HG02840 (cell line): Measurements from ENCODE around the gene NPIPB6.

Experiments used
- ATAC-seq: cut with Tn5 transposase; IDR thresholded peaks from one replicate; pipeline ENCODE4 v1.9.1; 2021; ENCODE audit warnings: mild to moderate bottlenecking, moderate library complexity, moderate number of reproducible peaks; ENCODE audit not compliant: unreplicated experiment, low FRiP score

NPIPB6 gene

DNA sequence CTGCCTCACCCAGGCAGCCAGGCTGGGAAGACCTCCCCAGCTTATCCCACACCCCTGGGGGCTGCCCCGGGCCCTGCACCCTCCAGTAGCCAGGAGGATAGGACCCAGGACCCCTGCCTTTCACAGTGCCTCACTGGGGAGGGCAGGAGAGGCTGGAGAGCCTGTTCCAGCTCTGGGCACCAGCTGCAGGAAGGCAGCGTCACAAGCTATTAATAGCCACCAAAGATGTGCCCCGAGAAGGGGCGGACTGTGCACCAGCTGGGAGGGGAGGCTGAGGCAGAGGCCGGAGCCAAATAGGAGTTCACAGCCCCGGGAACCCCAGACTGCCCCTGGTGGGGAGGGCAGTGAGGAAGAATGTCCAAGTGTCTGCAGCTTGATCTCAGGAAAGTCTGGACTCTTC, 62.2 kb downstream of the NPIPB6 start:
- ATAC-seq = no peak

DNA sequence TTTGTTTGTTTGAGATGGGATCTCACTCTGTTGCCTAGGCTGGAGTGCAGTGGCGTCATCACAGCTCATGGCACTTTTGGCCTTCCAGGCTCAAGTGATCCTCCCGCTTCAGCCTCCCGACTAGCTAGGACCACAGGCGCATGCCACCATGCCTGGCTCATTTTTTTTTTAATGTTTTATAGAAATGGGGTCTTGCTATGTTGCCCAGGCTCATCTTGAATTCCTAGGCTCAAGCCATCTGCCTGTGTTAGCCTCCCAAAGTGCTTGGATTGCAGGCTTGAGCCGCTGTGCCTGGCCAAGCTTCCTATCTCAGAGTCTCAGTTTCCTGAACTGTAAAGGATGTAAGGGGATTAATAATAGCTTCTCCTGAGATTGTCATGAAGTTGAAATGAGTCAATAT, 63.0 kb downstream of the NPIPB6 start:
- ATAC-seq = no peak

DNA sequence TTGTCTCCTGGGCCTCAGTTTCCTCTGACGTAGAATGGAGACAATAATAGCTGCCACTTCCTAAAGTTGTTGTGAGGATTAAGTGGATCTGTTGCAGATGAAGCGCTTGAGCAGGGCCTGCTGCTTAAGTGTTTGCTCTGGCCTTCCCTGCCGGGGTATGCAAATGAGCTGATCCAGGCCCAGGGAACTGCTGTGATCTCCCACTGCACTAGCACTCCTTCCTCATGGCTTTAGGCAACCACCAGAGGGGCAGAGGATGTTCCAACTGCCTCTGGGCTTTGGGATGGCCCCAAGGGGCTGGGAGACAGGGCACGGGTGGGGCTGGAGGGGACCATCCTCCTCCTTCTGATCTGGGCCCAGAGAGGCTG, 64.8 kb downstream of the NPIPB6 start:
- no peak for ATAC-seq

DNA sequence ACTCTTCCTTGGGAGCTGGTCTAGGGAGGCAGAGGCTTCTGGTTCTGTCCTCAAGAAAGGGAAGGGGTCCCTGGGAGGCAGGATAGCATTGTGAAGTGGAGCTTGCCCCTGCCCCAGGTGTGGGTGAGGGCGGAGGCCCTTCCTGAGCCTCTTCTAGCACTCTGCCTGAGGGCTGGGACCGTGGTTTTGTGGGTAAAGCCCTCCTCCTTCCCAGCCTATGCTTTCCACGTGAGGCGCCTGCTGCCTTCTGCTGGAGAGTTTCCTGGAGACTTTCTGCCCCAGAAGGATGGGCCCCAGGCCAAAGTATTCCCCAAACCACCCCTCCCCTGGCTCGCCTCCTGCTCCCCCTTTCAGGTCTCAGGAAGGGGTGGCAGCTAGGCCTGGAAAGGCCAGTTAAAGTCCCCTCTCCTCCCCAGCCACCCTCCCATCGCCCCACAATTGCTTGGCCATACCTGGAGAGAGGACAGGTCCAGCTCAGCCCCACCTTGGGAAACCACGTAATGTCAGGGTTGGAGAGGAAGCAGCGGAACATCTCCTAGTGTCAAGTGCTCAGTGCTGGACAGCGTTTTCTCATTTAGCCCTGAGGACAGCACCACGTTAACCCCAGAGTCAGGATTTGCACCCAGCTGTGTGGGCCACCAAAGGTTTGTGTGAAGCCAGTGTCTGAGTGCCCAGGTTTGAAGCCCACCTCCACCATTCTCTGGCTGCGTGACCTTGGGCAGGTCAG, 65.4 kb downstream of the NPIPB6 start:
- no peak for ATAC-seq

DNA sequence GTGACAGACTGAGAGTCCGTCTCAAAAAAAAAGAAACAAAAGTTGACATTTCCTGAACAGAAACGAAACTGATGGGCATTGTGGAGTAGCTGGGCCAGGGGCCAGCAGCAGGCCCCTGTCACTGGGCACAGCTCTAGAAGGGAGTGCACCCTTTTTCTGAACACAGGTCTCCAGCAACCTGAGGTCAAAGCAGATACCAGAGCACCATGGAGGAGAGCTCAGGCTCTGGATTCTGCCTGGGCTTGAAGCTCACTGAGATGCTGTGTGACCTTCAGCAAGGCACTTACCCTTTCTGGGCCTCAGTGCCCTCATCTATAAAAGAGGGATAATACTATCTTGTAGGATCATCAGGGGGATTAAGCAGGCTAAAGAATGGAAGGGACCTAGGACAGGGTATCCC, 66.0 kb downstream of the NPIPB6 start:
- ATAC-seq = no peak

DNA sequence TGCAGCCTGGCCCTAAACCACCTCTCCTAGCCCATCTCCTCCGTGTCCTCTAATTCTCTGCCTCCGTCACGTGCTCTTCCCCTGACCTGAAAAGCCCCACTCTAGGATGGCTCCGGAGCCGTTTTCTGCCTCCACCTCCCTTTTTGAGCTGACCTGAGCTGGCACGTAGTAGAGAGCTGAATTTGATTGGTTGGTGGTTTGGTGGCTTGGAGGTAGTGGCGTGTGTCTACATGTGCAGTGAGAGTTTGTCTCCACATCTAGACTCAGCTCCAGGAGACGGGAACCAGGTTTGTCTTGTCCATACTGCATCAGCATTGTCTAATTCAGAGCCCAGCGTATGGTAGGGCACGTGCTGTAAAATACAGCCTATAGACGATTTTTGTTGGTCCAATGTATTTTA, 68.0 kb downstream of the NPIPB6 start:
- ATAC-seq = no peak

DNA sequence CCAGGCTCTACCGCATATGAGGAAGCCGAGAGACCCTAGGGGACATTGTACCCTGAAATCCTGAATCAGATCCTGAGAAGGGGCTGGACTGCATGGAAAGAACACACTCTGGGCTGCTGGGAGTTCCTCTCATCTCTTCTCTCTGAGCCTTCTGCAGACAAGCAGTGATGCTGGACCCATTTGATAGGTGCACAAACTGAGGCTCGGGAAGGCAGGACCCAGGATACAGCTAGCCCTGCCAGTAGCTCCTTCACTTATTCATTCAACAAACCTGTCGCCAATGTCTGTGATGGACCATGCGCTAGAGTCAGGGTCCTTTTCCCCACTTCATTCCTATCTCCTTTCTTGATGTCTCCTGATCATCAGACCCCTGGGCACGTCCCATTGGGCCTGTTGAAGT, 69.1 kb downstream of the NPIPB6 start:
- no peak for ATAC-seq

DNA sequence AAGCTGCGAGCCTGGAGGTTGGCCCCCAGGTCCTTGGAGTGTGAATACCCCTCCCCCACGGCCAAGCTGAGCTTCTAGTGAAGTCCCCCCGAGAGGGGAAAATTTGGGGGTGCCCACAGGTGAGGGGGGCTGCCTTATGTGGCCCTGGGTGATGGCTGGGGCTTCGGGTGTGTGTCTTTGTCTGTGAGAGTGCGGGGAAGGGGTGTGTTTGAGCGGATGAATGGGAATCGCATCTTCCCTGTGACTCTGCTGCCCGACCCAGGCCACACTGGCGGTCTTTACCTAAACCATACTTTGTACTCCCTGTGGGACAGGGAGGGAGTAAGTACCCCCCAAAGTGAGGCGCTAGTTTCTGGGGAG, 69.7 kb downstream of the NPIPB6 start:
- ATAC-seq = no peak

DNA sequence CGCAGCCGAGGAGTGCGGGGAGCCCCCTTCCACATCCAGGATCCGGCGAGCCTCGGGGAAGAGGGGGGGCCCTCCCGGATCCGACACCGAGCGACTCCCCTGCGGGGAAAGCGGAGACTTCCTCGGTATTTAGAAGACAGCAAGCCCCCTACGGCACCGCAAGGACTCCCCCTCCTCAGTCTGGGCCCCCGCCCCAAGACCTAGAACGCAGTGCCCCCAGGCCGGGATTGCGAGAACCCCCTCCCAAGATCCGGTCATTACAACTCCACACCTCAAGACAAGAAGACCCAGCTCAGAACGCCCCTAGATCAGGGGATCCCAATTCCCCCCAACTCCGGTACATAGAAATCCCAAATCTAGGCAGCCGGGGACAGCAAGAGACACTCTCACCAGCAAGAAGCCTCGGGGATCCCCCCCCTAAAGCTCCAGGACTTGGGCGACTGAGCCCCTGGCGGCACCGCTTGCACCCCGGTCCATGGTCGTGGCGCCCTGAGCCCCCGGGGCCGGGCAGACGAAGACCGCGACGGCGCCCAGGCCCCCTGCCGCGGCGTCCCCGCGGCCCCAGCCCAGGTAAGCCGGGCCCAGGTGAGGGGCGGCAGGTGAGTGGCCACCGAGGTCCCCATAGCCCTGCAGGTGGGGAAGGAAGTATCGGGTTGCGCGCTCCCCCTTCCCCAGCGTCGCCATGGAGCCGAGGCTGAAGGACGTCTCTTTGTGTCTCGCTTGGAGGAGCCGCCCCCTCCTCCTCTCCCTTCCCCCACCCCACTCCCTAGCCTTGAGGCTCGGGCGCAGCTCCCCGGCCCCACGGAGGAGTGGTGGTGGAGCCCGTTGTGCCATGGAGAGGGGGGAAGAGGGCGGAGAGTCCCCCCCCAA, 70.3 kb downstream of the NPIPB6 start:
- peak; percentile 19 for ATAC-seq
